HCT116 (cell line): ENCODE data around the gene LRRC4B. TPM values are rescaled to one million over a fixed set of nuclear protein-coding genes. Genes with fewer than 3 reads are reported as not detected.
"Not testable (repeated sequence)": the region's sequence is repeated elsewhere in the genome, so short reads cannot be mapped to it uniquely, and the experiment has no call there.

Experiments
- ATAC-seq: fragments of 200-7000 bp; cut with Tn5 transposase; 2 replicates; pipeline ENCODE4 v1.9.1; 2020; ENCODE audit warnings: mild to moderate bottlenecking, moderate library complexity
- BruUV-seq: library from RNA; stranded (reverse); fragments of 400-500 nt; replicated peaks from 2 replicates; lab custom pipeline; 2021; lab: Mats Ljungman, UMichigan
- CTCF ChIA-PET: fragments of 300-600 bp; sonication (Branson Sonifier 250); formaldehyde crosslinking; loops from one replicate; lab custom pipeline; 2021; ENCODE audit warnings: antibody characterized with exemption; lab: Charles Lee
- POLR2A ChIA-PET: fragments of 300-600, 350-600 bp; sonication (Branson Sonifier 250); formaldehyde crosslinking; loops from one replicate; lab custom pipeline; 2021; ENCODE audit warnings: antibody characterized with exemption; lab: Charles Lee
- RAD21 ChIA-PET, 2 experiments: fragments of 300-600 bp; sonication (Branson Sonifier 250); formaldehyde crosslinking; loops; one replicate each; lab custom pipeline; 2023; ENCODE audit warnings: low total read pairs in 2 of 2; ENCODE audit not compliant: uncharacterized antibody in 2 of 2, unreplicated experiment in 2 of 2, low non-redundant PET in 1 of 2; lab: Charles Lee
- DNase-seq: peaks from one replicate; pipeline ENCODE4 v3.0.0-alpha.2; 2010; ENCODE audit warnings: low read depth, low spot score
- H2AFZ ChIP-seq: fragments of 200-600 bp; shearing (Covaris generic), sonication (generic); 2 replicates; pipeline ENCODE4 v1.6.1; 2017; ENCODE audit warnings: low read depth, mixed run types, mixed read lengths, antibody characterized with exemption, low read length; ENCODE audit not compliant: poor library complexity, severe bottlenecking
- H3K27ac ChIP-seq: 2 replicates; pipeline ENCODE4 v1.5.1; 2012; ENCODE audit warnings: low read depth, low read length
- H3K27me3 ChIP-seq: fragments of 200-600 bp; sonication (generic); 2 replicates; pipeline ENCODE4 v1.6.1; 2016; ENCODE audit warnings: mixed run types, low read length, mixed read lengths; ENCODE audit not compliant: insufficient read depth
- H3K36me3 ChIP-seq, 2 experiments: fragments of 200-500 bp in 1 of 2; fragments of 200-600 bp in 1 of 2; sonication (Bioruptor generic) in 1 of 2; sonication (generic) in 1 of 2; 2 replicates each; pipeline versions ENCODE4 v1.5.1 to v1.6.1; 2014 to 2016; ENCODE audit warnings: low read length in 2 of 2, inconsistent platforms in 1 of 2, mixed read lengths in 1 of 2, mixed run types in 1 of 2; ENCODE audit not compliant: insufficient read depth in 2 of 2, control insufficient read depth in 1 of 2
- H3K4me1 ChIP-seq, 2 experiments: fragments of 200-600 bp in 1 of 2; sonication (generic) in 1 of 2; 2 replicates each; pipeline versions ENCODE4 v1.5.1 to v1.6.1; 2012 to 2017; ENCODE audit warnings: low read length in 2 of 2, inconsistent platforms in 1 of 2, mild to moderate bottlenecking in 1 of 2, mixed read lengths in 1 of 2, mixed run types in 1 of 2, moderate library complexity in 1 of 2; ENCODE audit not compliant: insufficient read depth in 2 of 2, control insufficient read depth in 1 of 2
- H3K4me2 ChIP-seq: fragments of 200-600 bp; sonication (generic); 2 replicates; pipeline ENCODE4 v1.6.1; 2017; ENCODE audit warnings: mixed run types, low read length, mixed read lengths
- H3K4me3 ChIP-seq, 2 experiments: fragments of 200-600 bp in 1 of 2; sonication (generic) in 1 of 2; replicated peaks in 1 of 2; 2 replicates each; pipeline ENCODE4 v1.5.1; 2011 to 2016; ENCODE audit warnings: low read length in 2 of 2, control low read depth in 1 of 2, low read depth in 1 of 2, mild to moderate bottlenecking in 1 of 2, mixed read lengths in 1 of 2, mixed run types in 1 of 2
- H3K79me2 ChIP-seq: fragments of 200-600 bp; sonication (generic); 2 replicates; pipeline ENCODE4 v1.6.1; 2017; ENCODE audit warnings: mild to moderate bottlenecking, mixed run types, low read length, moderate library complexity, mixed read lengths; ENCODE audit not compliant: insufficient read depth
- H3K9ac ChIP-seq: fragments of 200-600 bp; sonication (generic); 2 replicates; pipeline ENCODE4 v1.6.1; 2016; ENCODE audit warnings: low read length, mixed read lengths
- H3K9me2 ChIP-seq: fragments of 200-600 bp; sonication (generic), shearing (Covaris generic); 2 replicates; pipeline ENCODE4 v1.6.1; 2017; ENCODE audit warnings: mixed run types, mild to moderate bottlenecking, moderate library complexity; ENCODE audit not compliant: insufficient read depth
- H3K9me3 ChIP-seq, 2 experiments: fragments of 200-500 bp in 1 of 2; fragments of 200-600 bp in 1 of 2; sonication (Bioruptor generic) in 1 of 2; sonication (generic) in 1 of 2; 2 replicates each; pipeline ENCODE4 v1.6.1; 2014 to 2017; ENCODE audit warnings: low read length in 2 of 2, mixed read lengths in 2 of 2, inconsistent platforms in 1 of 2, low read depth in 1 of 2, mild to moderate bottlenecking in 1 of 2, mixed run types in 1 of 2, moderate library complexity in 1 of 2; ENCODE audit not compliant: control insufficient read depth in 1 of 2, insufficient read depth in 1 of 2
- H4K20me1 ChIP-seq: fragments of 200-600 bp; sonication (generic), shearing (Covaris generic); 2 replicates; pipeline ENCODE4 v1.6.1; 2017; ENCODE audit warnings: mixed run types, mild to moderate bottlenecking, moderate library complexity; ENCODE audit not compliant: insufficient read depth
- POLR2AphosphoS5 ChIP-seq: IDR thresholded peaks from 2 replicates; pipeline ENCODE4 v1.6.1; 2011; ENCODE audit warnings: mild to moderate bottlenecking, low read depth, low read length, moderate library complexity
- RAD21 ChIP-seq: IDR thresholded peaks from 2 replicates; pipeline ENCODE4 v1.6.1; 2012; ENCODE audit warnings: low read depth, mild to moderate bottlenecking
- REST ChIP-seq: IDR thresholded peaks from 2 replicates; pipeline ENCODE4 v1.6.1; 2012; ENCODE audit warnings: low read depth
- TCF7L2 ChIP-seq: IDR thresholded peaks from 2 replicates; pipeline ENCODE4 v1.7.0; 2011; ENCODE audit warnings: borderline replicate concordance, inconsistent platforms; ENCODE audit not compliant: insufficient read depth, insufficient read length; ENCODE audit errors: extremely low read depth
- ZFX ChIP-seq: fragments of 450-650 bp; IDR thresholded peaks from 2 replicates; pipeline ENCODE4 v1.6.1; 2017
- ZNF274 ChIP-seq: fragments of 200-500 bp; sonication (Bioruptor generic); IDR thresholded peaks from 2 replicates; pipeline ENCODE4 v1.6.1; 2014; ENCODE audit warnings: mild to moderate bottlenecking, low read depth, low read length, inconsistent platforms
- intact Hi-C: fragments of 100-400 bp; cut with micrococcal nuclease; formaldehyde crosslinking; loops from 2 replicates; pipeline ENCODE4 v1.10.0; 2022
- total RNA-seq: library from RNA; stranded (reverse); gene quantifications from one replicate; pipeline ENCODE4 v1.2.1, GENCODE V29; 2021; ENCODE audit not compliant: unreplicated experiment

Gene LRRC4B
- total RNA-seq, 1 experiment from 2014 or later, result 0.89 TPM

GRCh38 chr19:50475101-50475568 is 93.1 kb downstream of the LRRC4B start (continued):
- no peak for TF ChIP-seq RAD21
- no peak for TF ChIP-seq ZFX
- no peak for TF ChIP-seq REST
- no peak for TF ChIP-seq POLR2AphosphoS5
- TF ChIP-seq ZNF274, result no peak
- no peak for TF ChIP-seq TCF7L2
- TF ChIP-seq, all 23 proteins: peak for 0

GRCh38 chr19:50473336-50473735 is 94.9 kb downstream of the LRRC4B start:
- DNase-seq, H3K9ac ChIP-seq, ATAC-seq, H3K27me3 ChIP-seq, H2AFZ ChIP-seq, H3K27ac ChIP-seq, H3K9me2 ChIP-seq, RAD21 ChIA-PET, H3K9me3 ChIP-seq, H3K36me3 ChIP-seq, BruUV-seq, H4K20me1 ChIP-seq, H3K4me2 ChIP-seq, intact Hi-C loops, H3K4me3 ChIP-seq: not testable (repeated sequence)
- CTCF ChIA-PET, result interaction anchor here (1.1 to 1.3 kb wide), 2 partner anchors 8 to 13 kb away, joined by 3 to 4 read pairs; no protein-coding TSS in a partner anchor
- POLR2A ChIA-PET, result interaction anchor here (1.4 kb wide), 1 partner anchor 325 kb away, joined by 3 read pairs; no protein-coding TSS in a partner anchor
- peaks cover 9 to 21% of the 10 kb centered on the region in 2 experiments; a peak in 3 of 4 replicates for H3K4me1 ChIP-seq
- H3K79me2 ChIP-seq, result peaks cover 19% of the 10 kb centered on the region
